ENCODE measurements around the gene PLK4. TPM values are rescaled to one million over a fixed set of nuclear protein-coding genes. Genes with fewer than 3 reads are reported as not detected.
A peak's percentile ranks its signal among the peaks of the same experiment; 100 is the strongest.
"Not testable (repeated sequence)": the region's sequence is repeated elsewhere in the genome, so short reads cannot be mapped to it uniquely, and the experiment has no call there.

PLK4 gene
- total and polyA plus RNA-seq, 5 donors from 2014 or later = 1.3 to 13.8 (median 2.8) TPM

GRCh38 chr4:127875791-127876190 is 4.9 kb upstream of the PLK4 start:
- H3K4me1 ChIP-seq (ENCODE audit: control insufficient read depth, insufficient read depth, low read length, poor library complexity, severe bottlenecking) = peaks cover 8% of the 10 kb centered on the region
- no peak overlapping the region for H3K4me3 Mint-ChIP-seq
- ATAC-seq (ENCODE audit: low read depth in 2 of 2) = no peak
- no peaks in the 10 kb centered on the region for H3K36me3 ChIP-seq (ENCODE audit: control insufficient read depth, insufficient read depth, low read length)
- H3K27ac Mint-ChIP-seq = no peak overlapping the region
- H3K4me1 Mint-ChIP-seq = peaks cover 7 to 27% (median 14%) of the 10 kb centered on the region in 4 donors
- peaks cover 3% of the 10 kb centered on the region for H3K36me3 Mint-ChIP-seq
- H3K27ac ChIP-seq (ENCODE audit: insufficient read depth, low read length, poor library complexity, severe bottlenecking) = no peak overlapping the region
- H3K9me3 Mint-ChIP-seq = no peaks in the 10 kb centered on the region
- H3K4me3 ChIP-seq (ENCODE audit: low read depth, low read length) = no peak overlapping the region
- H3K27me3 ChIP-seq (ENCODE audit: control insufficient read depth, insufficient read depth, low read length) = no peaks in the 10 kb centered on the region
- no peaks in the 10 kb centered on the region for H3K9me3 ChIP-seq (ENCODE audit: control insufficient read depth in 2 of 2, low read length in 2 of 2)
- H3K27me3 Mint-ChIP-seq = peaks cover 4% of the 10 kb centered on the region
- no peak for DNase-seq

GRCh38 chr4:127881563-127881864 is 821 bp downstream of the PLK4 start:
- ATAC-seq (ENCODE audit: low read depth in 2 of 2) (no peak), DNase-seq (no peak)
- no peaks in the 10 kb centered on the region for H3K36me3 ChIP-seq (ENCODE audit: control insufficient read depth, insufficient read depth, low read length)
- H3K36me3 Mint-ChIP-seq = peaks cover 9% of the 10 kb centered on the region
- H3K4me1 ChIP-seq (ENCODE audit: control insufficient read depth, insufficient read depth, low read length, poor library complexity, severe bottlenecking) = peaks cover 18% of the 10 kb centered on the region
- no peaks in the 10 kb centered on the region for H3K9me3 ChIP-seq (ENCODE audit: control insufficient read depth in 2 of 2, low read length in 2 of 2)
- peak overlapping the region; percentile 98 for H3K4me3 ChIP-seq (ENCODE audit: low read depth, low read length)
- peaks cover 8% of the 10 kb centered on the region for H3K27me3 Mint-ChIP-seq
- peaks cover 11 to 35% (median 22%) of the 10 kb centered on the region in 4 donors for H3K4me1 Mint-ChIP-seq
- H3K27ac Mint-ChIP-seq = peak overlapping the region in 2 of 3 donors; percentile 97 to 98
- H3K4me3 Mint-ChIP-seq = peak overlapping the region; percentile 91 to 99 (median 94)
- H3K9me3 Mint-ChIP-seq = no peaks in the 10 kb centered on the region
- H3K27ac ChIP-seq (ENCODE audit: insufficient read depth, low read length, poor library complexity, severe bottlenecking) = peak overlapping the region; percentile 91
- H3K27me3 ChIP-seq (ENCODE audit: control insufficient read depth, insufficient read depth, low read length) = no peaks in the 10 kb centered on the region

GRCh38 chr4:127888559-127888958 is 7.9 kb downstream of the PLK4 start:
- Histone ChIP-seq H3K27me3 (ENCODE audit: control insufficient read depth, insufficient read depth, low read length) (no peaks in the 10 kb centered on the region), H3K9me3 (ENCODE audit: control insufficient read depth in 2 of 2, low read length in 2 of 2) (peaks cover 0 to 3% of the 10 kb centered on the region in 2 experiments), H3K4me1 (ENCODE audit: control insufficient read depth, insufficient read depth, low read length, poor library complexity, severe bottlenecking) (no peaks in the 10 kb centered on the region), H3K36me3 (ENCODE audit: control insufficient read depth, insufficient read depth, low read length) (peaks cover 2% of the 10 kb centered on the region), H3K27ac (ENCODE audit: insufficient read depth, low read length, poor library complexity, severe bottlenecking) (no peak overlapping the region), H3K4me3 (ENCODE audit: low read depth, low read length) (no peak overlapping the region)
- H3K4me3 Mint-ChIP-seq = no peak overlapping the region
- no peaks in the 10 kb centered on the region for H3K27me3 Mint-ChIP-seq
- peak overlapping the region in 1 of 3 donors; percentile 55 for H3K27ac Mint-ChIP-seq
- peaks cover 0 to 3% (median 0%) of the 10 kb centered on the region in 7 donors for H3K9me3 Mint-ChIP-seq
- H3K36me3 Mint-ChIP-seq = peaks cover 15% of the 10 kb centered on the region
- no peak for ATAC-seq (ENCODE audit: low read depth in 2 of 2)
- no peak for DNase-seq
- H3K4me1 Mint-ChIP-seq = peaks cover 0 to 21% (median 14%) of the 10 kb centered on the region in 4 donors

DNA sequence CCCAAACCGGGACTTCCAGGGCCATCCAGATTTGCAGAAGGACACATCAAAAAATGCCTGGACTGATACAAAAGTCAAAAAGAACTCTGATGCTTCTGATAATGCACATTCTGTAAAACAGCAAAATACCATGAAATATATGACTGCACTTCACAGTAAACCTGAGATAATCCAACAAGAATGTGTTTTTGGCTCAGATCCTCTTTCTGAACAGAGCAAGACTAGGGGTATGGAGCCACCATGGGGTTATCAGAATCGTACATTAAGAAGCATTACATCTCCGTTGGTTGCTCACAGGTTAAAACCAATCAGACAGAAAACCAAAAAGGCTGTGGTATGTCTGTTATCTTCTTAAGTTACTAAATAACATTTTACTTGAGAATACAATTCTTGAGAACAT is 9.2 kb downstream of the PLK4 start:
- H3K36me3 Mint-ChIP-seq = peaks cover 19% of the 10 kb centered on the region
- Histone ChIP-seq H3K4me3 (ENCODE audit: low read depth, low read length) (no peak overlapping the region), H3K4me1 (ENCODE audit: control insufficient read depth, insufficient read depth, low read length, poor library complexity, severe bottlenecking) (no peaks in the 10 kb centered on the region), H3K9me3 (ENCODE audit: control insufficient read depth in 2 of 2, low read length in 2 of 2) (peaks cover 0 to 3% of the 10 kb centered on the region in 2 experiments), H3K27me3 (ENCODE audit: control insufficient read depth, insufficient read depth, low read length) (no peaks in the 10 kb centered on the region), H3K36me3 (ENCODE audit: control insufficient read depth, insufficient read depth, low read length) (peaks cover 2% of the 10 kb centered on the region), H3K27ac (ENCODE audit: insufficient read depth, low read length, poor library complexity, severe bottlenecking) (no peak overlapping the region)
- peaks cover 0 to 3% (median 0%) of the 10 kb centered on the region in 7 donors for H3K9me3 Mint-ChIP-seq
- H3K4me3 Mint-ChIP-seq = no peak overlapping the region
- peak overlapping the region in 1 of 3 donors; percentile 32 for H3K27ac Mint-ChIP-seq
- ATAC-seq (ENCODE audit: low read depth in 2 of 2) (no peak), DNase-seq (no peak)
- H3K4me1 Mint-ChIP-seq = peaks cover 0 to 25% (median 14%) of the 10 kb centered on the region in 4 donors
- no peaks in the 10 kb centered on the region for H3K27me3 Mint-ChIP-seq

DNA sequence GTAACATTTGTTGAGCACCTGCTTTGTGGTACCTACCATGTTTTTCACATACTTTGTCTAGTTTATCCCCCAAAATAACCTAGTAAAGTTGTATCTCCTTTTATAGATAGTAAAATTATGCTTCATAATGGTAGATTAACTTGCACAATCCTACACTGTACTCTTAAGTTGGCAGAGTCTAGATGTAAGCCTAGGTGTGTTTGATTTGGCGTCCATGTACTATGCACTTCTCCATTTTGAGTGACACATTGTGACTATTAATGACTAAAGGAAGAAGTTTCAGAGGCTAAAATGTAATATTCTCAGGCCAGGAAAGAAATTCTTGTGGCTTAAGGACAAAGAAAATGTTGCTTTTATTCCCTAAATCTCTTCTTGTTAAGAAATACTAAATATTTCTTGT is 15.4 kb downstream of the PLK4 start:
- Mint-ChIP-seq H3K36me3 (peaks cover 15% of the 10 kb centered on the region), H3K4me3 (no peak overlapping the region), H3K4me1 (peaks cover 0 to 17% (median 0%) of the 10 kb centered on the region in 4 donors), H3K27ac (no peak overlapping the region), H3K9me3 (peaks cover 0 to 6% (median 1%) of the 10 kb centered on the region in 7 donors), H3K27me3 (no peaks in the 10 kb centered on the region)
- Histone ChIP-seq H3K27ac (ENCODE audit: insufficient read depth, low read length, poor library complexity, severe bottlenecking) (no peak overlapping the region), H3K27me3 (ENCODE audit: control insufficient read depth, insufficient read depth, low read length) (no peaks in the 10 kb centered on the region), H3K9me3 (ENCODE audit: control insufficient read depth in 2 of 2, low read length in 2 of 2) (peaks cover 0 to 3% of the 10 kb centered on the region in 2 experiments), H3K4me3 (ENCODE audit: low read depth, low read length) (no peak overlapping the region), H3K4me1 (ENCODE audit: control insufficient read depth, insufficient read depth, low read length, poor library complexity, severe bottlenecking) (no peaks in the 10 kb centered on the region), H3K36me3 (ENCODE audit: control insufficient read depth, insufficient read depth, low read length) (peaks cover 2% of the 10 kb centered on the region)
- no peak for ATAC-seq (ENCODE audit: low read depth in 2 of 2)
- no peak for DNase-seq

DNA sequence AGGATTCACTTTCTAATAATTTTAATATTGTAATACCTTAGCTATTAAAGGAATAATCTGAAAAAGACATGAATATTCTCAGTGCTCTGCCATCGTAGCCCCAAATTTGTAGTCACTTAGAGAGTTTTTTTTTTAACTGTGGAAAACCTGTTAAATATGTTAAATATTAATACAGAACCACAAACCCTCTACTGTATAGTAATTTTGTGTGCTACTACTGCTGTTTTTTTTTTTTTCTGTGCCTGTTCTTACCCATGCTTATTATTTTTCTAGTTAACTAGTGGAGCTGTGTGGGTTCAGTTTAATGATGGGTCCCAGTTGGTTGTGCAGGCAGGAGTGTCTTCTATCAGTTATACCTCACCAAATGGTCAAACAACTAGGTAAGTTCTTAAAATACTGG is 15.8 kb downstream of the PLK4 start:
- H3K27me3 Mint-ChIP-seq = no peaks in the 10 kb centered on the region
- peak overlapping the region in 1 of 3 donors; percentile 10 for H3K27ac Mint-ChIP-seq

GRCh38 chr4:127899682-127900081 is 19.0 kb downstream of the PLK4 start:
- ATAC-seq (ENCODE audit: low read depth in 2 of 2); H3K4me3 ChIP-seq (ENCODE audit: low read depth, low read length); DNase-seq; H3K9me3 Mint-ChIP-seq; H3K9me3 ChIP-seq (ENCODE audit: control insufficient read depth in 2 of 2, low read length in 2 of 2); H3K27ac ChIP-seq (ENCODE audit: insufficient read depth, low read length, poor library complexity, severe bottlenecking); H3K36me3 Mint-ChIP-seq; H3K27me3 Mint-ChIP-seq; H3K27me3 ChIP-seq (ENCODE audit: control insufficient read depth, insufficient read depth, low read length); H3K27ac Mint-ChIP-seq; H3K4me1 ChIP-seq (ENCODE audit: control insufficient read depth, insufficient read depth, low read length, poor library complexity, severe bottlenecking); H3K36me3 ChIP-seq (ENCODE audit: control insufficient read depth, insufficient read depth, low read length): not testable (repeated sequence)
- peaks cover 0 to 13% (median 0%) of the 10 kb centered on the region in 4 donors for H3K4me1 Mint-ChIP-seq
- H3K4me3 Mint-ChIP-seq = peak overlapping the region in 1 of 4 donors; percentile 27

More for the DNA sequence above, 15.8 kb downstream of the PLK4 start:
- no peak overlapping the region for H3K4me3 ChIP-seq (ENCODE audit: low read depth, low read length)
- Mint-ChIP-seq H3K4me3 (no peak overlapping the region), H3K36me3 (peaks cover 15% of the 10 kb centered on the region), H3K4me1 (peaks cover 0 to 17% (median 0%) of the 10 kb centered on the region in 4 donors), H3K9me3 (peaks cover 0 to 8% (median 1%) of the 10 kb centered on the region in 7 donors)
- no peaks in the 10 kb centered on the region for H3K27me3 ChIP-seq (ENCODE audit: control insufficient read depth, insufficient read depth, low read length)
- ATAC-seq (ENCODE audit: low read depth in 2 of 2) (no peak), DNase-seq (no peak)
- H3K27ac ChIP-seq (ENCODE audit: insufficient read depth, low read length, poor library complexity, severe bottlenecking) = no peak overlapping the region
- H3K9me3 ChIP-seq (ENCODE audit: control insufficient read depth in 2 of 2, low read length in 2 of 2) = peaks cover 0 to 3% of the 10 kb centered on the region in 2 experiments
- H3K4me1 ChIP-seq (ENCODE audit: control insufficient read depth, insufficient read depth, low read length, poor library complexity, severe bottlenecking) = no peaks in the 10 kb centered on the region
- no peaks in the 10 kb centered on the region for H3K36me3 ChIP-seq (ENCODE audit: control insufficient read depth, insufficient read depth, low read length)

DNA sequence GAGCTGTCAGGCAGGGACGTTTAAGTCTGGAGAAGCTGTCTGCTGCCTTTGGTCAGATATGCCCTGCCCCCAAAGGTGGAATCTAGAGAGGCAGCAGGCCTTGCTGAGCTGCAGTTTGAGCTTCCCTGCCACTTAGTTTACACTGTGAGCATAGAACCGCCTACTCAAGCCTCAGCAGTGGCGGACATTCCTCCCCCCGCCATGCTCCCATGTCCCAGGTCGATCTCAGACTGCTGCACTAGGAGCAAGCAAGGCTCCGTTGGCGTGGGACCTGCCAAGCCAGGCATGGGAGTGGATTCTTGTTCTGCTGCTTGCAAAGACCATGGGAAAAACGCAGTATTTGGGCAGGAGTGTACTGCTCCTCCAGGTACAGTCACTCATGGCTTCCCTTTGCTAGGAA is 24.3 kb downstream of the PLK4 start:
- H3K4me1 ChIP-seq (ENCODE audit: control insufficient read depth, insufficient read depth, low read length, poor library complexity, severe bottlenecking) = no peaks in the 10 kb centered on the region
- H3K36me3 ChIP-seq (ENCODE audit: control insufficient read depth, insufficient read depth, low read length) = no peaks in the 10 kb centered on the region
- DNase-seq (no peak), ATAC-seq (ENCODE audit: low read depth in 2 of 2) (no peak)
- no peak overlapping the region for H3K27ac ChIP-seq (ENCODE audit: insufficient read depth, low read length, poor library complexity, severe bottlenecking)
- Mint-ChIP-seq H3K27ac (no peak overlapping the region), H3K36me3 (no peaks in the 10 kb centered on the region), H3K27me3 (peaks cover 5% of the 10 kb centered on the region), H3K4me3 (no peak overlapping the region), H3K4me1 (peaks cover 0 to 5% (median 0%) of the 10 kb centered on the region in 4 donors), H3K9me3 (peaks cover 1 to 5% (median 4%) of the 10 kb centered on the region in 7 donors)
- no peaks in the 10 kb centered on the region for H3K27me3 ChIP-seq (ENCODE audit: control insufficient read depth, insufficient read depth, low read length)
- H3K4me3 ChIP-seq (ENCODE audit: low read depth, low read length) = no peak overlapping the region
- H3K9me3 ChIP-seq (ENCODE audit: control insufficient read depth in 2 of 2, low read length in 2 of 2) = no peaks in the 10 kb centered on the region
